Measurements from ENCODE around the gene GDI2. TPM values are rescaled to one million over a fixed set of nuclear protein-coding genes. Genes with fewer than 3 reads are reported as not detected.

Gene GDI2
- total and polyA plus RNA-seq, 2 of the 13 experiments (the other 11 are each of a cell fraction or from before 2014, with no cell fraction given) = 153 to 477 TPM

DNA sequence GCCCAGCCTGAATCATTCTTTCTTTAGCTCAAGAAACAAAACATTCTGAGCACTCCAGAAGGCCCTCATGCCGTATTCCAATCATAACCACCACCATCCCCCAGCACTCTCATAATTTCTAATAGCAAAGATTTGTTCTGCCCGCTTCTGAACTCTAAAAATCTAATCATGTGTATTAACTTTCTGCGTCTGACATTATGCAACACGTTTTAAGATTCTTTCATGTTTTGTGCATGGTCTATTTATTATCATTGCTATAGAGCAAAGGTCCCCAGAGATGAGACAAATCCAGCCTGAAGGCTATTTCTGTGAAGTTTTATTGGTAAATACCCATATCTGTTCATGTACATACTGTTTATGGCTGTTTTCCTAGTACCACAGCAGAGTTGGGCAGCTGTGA, 8.8 kb downstream of the GDI2 start (continued):
- TF ChIP-seq CENPT (CRISPR knock-in tag; IDR thresholded peaks at IDR 0.05; ENCODE audit: low read depth) = no peak
- TF ChIP-seq RXRB (CRISPR knock-in tag; IDR thresholded peaks at IDR 0.05; ENCODE audit: borderline replicate concordance) = no peak
- no peak for TF ChIP-seq NKX3-1 (CRISPR knock-in tag; IDR thresholded peaks at IDR 0.05)
- TF ChIP-seq ZNF264 (CRISPR knock-in tag; IDR thresholded peaks at IDR 0.05) = no peak
- TF ChIP-seq, protein P1, sequence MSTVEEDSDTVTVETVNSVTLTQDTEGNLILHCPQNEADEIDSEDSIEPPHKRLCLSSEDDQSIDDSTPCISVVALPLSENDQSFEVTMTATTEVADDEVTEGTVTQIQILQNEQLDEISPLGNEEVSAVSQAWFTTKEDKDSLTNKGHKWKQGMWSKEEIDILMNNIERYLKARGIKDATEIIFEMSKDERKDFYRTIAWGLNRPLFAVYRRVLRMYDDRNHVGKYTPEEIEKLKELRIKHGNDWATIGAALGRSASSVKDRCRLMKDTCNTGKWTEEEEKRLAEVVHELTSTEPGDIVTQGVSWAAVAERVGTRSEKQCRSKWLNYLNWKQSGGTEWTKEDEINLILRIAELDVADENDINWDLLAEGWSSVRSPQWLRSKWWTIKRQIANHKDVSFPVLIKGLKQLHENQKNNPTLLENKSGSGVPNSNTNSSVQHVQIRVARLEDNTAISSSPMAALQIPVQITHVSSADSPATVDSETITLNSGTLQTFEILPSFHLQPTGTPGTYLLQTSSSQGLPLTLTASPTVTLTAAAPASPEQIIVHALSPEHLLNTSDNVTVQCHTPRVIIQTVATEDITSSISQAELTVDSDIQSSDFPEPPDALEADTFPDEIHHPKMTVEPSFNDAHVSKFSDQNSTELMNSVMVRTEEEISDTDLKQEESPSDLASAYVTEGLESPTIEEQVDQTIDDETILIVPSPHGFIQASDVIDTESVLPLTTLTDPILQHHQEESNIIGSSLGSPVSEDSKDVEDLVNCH (CRISPR knock-in tag; IDR thresholded peaks at IDR 0.05) = no peak
- no peak for TF ChIP-seq RAD51 (IDR thresholded peaks at IDR 0.05; ENCODE audit: borderline replicate concordance)

DNA sequence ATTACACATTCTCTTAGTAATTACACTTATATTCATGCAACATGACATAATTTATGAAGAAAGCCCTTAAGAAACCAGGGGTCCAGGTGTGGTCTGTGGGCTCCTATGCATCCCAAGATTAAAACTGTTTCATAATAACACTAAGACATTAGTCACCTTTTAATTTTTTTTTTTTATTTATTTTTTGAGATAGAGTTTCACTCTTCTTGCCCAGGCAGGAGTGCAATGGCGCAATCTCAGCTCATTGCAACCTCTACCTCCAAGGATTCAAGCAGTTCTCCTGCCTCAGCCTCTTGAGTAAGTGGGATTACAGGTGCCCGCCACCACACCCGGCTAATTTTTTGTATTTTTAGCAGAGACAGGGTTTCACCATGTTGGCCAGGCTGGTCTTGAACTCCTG, 12.5 kb downstream of the GDI2 start:
- no peaks in the 10 kb centered on the region for H3K27me3 ChIP-seq (ENCODE audit: control insufficient read depth in 1 of 2, insufficient read depth in 2 of 2, low read length in 2 of 2)
- DNase-seq (ENCODE audit: low spot score) (no peak), ATAC-seq (no peak), FAIRE-seq (no peak)
- no peak overlapping the region for H3K4me2 ChIP-seq (ENCODE audit: low read depth, low read length)
- in situ Hi-C loops (cut with HindIII; ENCODE audit: extremely low pct_ligation_motif_present, low pct_unique_long_range_greater_than_20kb) = no loop called here
- no peaks in the 10 kb centered on the region for H3K9me3 ChIP-seq (ENCODE audit: low read length)
- H3K4me1 ChIP-seq (ENCODE audit: insufficient read depth, low read length) = peaks cover 38% of the 10 kb centered on the region
- intact Hi-C loops (cut with micrococcal nuclease; ENCODE audit: unreplicated experiment) = no loop called here
- WGBS (ENCODE audit: low lambda C conversion rate) = 100% methylated on average over 3 of the region's 3 CpGs
- TF ChIP-seq, protein P2, sequence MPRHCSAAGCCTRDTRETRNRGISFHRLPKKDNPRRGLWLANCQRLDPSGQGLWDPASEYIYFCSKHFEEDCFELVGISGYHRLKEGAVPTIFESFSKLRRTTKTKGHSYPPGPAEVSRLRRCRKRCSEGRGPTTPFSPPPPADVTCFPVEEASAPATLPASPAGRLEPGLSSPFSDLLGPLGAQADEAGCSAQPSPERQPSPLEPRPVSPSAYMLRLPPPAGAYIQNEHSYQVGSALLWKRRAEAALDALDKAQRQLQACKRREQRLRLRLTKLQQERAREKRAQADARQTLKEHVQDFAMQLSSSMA (CRISPR knock-in tag; IDR thresholded peaks at IDR 0.05) = no peak
- TF ChIP-seq CENPX (CRISPR knock-in tag; IDR thresholded peaks at IDR 0.05) (no peak), ZNF317 (CRISPR knock-in tag; IDR thresholded peaks at IDR 0.05) (no peak), CEBPB (IDR thresholded peaks at IDR 0.05; ENCODE audit: borderline replicate concordance, low read depth, low read length) (0 out of 2 replicates have a peak, but pooled peaks have one; percentile 19)
- peaks cover 90% of the 10 kb centered on the region for H3K79me2 ChIP-seq (ENCODE audit: insufficient read depth, low read length)
- POLR2A ChIA-PET = interaction anchor here (0.8 to 1.1 kb wide), 2 partner anchors 10 to 12 kb away, joined by 4 to 5 read pairs; partner anchors contain the start of gene GDI2
- peaks cover 59% of the 10 kb centered on the region for H4K20me1 ChIP-seq (ENCODE audit: insufficient read depth, low read length)
- no peak overlapping the region for H3K4me3 ChIP-seq (replicated peaks in 1 of 3; ENCODE audit: insufficient read depth in 1 of 3, low read depth in 2 of 3, low read length in 3 of 3)
- no peak overlapping the region for H3K9ac ChIP-seq (ENCODE audit: insufficient read depth, low read depth, low read length)
- CTCF ChIA-PET (ENCODE audit: low intra/inter-chr PET ratio, low total read pairs) = no interaction called here
- peaks cover 3 to 35% of the 10 kb centered on the region in 2 experiments for H3K36me3 ChIP-seq (replicated peaks in 1 of 2; ENCODE audit: control insufficient read depth in 1 of 2, insufficient read depth in 2 of 2, low read length in 2 of 2)
- H2AFZ ChIP-seq (ENCODE audit: low read length) = no peak overlapping the region
- no peak overlapping the region for H3K27ac ChIP-seq (ENCODE audit: extremely low read length, insufficient read depth, low read length)
- no TSS peak for BruUV-seq (replicated peaks)
